HEK293 (cell line): ENCODE results near the gene TIMM10B.

Source experiments
- CTCF ChIA-PET: fragments of 350-600 bp; formaldehyde crosslinking; extraction: SDS; loops from one replicate; lab custom pipeline; 2021; ENCODE audit warnings: antibody characterized with exemption; lab: Yijun Ruan, JAX
- POLR2A ChIA-PET: fragments of 300-600 bp; formaldehyde crosslinking; extraction: SDS; loops from one replicate; lab custom pipeline; 2020; ENCODE audit warnings: antibody characterized with exemption, inconsistent platforms; lab: Yijun Ruan, JAX
- H3K27ac ChIP-seq: fragments of 200-500 bp; sonication (Bioruptor generic); 2 replicates; pipeline ENCODE4 v1.5.1; 2014; ENCODE audit warnings: low read depth, low read length, control low read depth, inconsistent platforms; ENCODE audit errors: extremely low read depth
- H3K36me3 ChIP-seq, 2 experiments: fragments of 200-500 bp in 1 of 2; sonication (Bioruptor generic) in 1 of 2; 1 replicate in 1 of 2; 2 replicates in 1 of 2; pipeline ENCODE4 v1.5.1; 2014 to 2017; ENCODE audit warnings: inconsistent platforms in 2 of 2, low read length in 2 of 2; ENCODE audit not compliant: control insufficient read depth in 2 of 2, insufficient read depth in 1 of 2
- H3K4me1 ChIP-seq: fragments of 200-500 bp; sonication (Bioruptor generic); 2 replicates; pipeline ENCODE4 v1.5.1; 2014; ENCODE audit warnings: mild to moderate bottlenecking, low read length, inconsistent platforms; ENCODE audit not compliant: control insufficient read depth, insufficient read depth
- H3K4me3 ChIP-seq: 2 replicates; pipeline ENCODE4 v1.5.1; 2011; ENCODE audit warnings: low read depth, mild to moderate bottlenecking, control low read depth, low read length, moderate library complexity
- H3K9me3 ChIP-seq: fragments of 200-500 bp; sonication (Bioruptor generic); 2 replicates; pipeline ENCODE4 v1.5.1; 2014; ENCODE audit warnings: low read depth, low read length, inconsistent platforms; ENCODE audit not compliant: control insufficient read depth, insufficient read depth
- EGR2 ChIP-seq: fragments of 450-650 bp; formaldehyde crosslinking; IDR thresholded peaks from 2 replicates; pipeline ENCODE4 v1.5.1; 2016; ENCODE audit warnings: low read depth, missing biosample characterization, missing genetic modification characterization
- GLI4 ChIP-seq: fragments of 450-650 bp; formaldehyde crosslinking; IDR thresholded peaks from 2 replicates; pipeline ENCODE4 v1.5.1; 2016; ENCODE audit warnings: missing biosample characterization, missing genetic modification characterization
- HOXC10 ChIP-seq: sonication (generic); formaldehyde crosslinking; IDR thresholded peaks from 2 replicates; pipeline ENCODE4 v1.8.1; 2023; ENCODE audit warnings: mild to moderate bottlenecking, missing genetic modification reagents
- RBAK ChIP-seq: fragments of 450-650 bp; formaldehyde crosslinking; IDR thresholded peaks from 2 replicates; pipeline ENCODE4 v1.5.1; 2016; ENCODE audit warnings: missing biosample characterization, missing genetic modification characterization
- SALL2 ChIP-seq: fragments of 450-650 bp; formaldehyde crosslinking; IDR thresholded peaks from 2 replicates; pipeline ENCODE4 v1.5.0; 2017; ENCODE audit warnings: missing biosample characterization, mild to moderate bottlenecking, missing genetic modification characterization, borderline replicate concordance
- TRIM28 ChIP-seq: IDR thresholded peaks from 2 replicates; pipeline ENCODE4 v1.6.1; 2011; ENCODE audit warnings: low read length, control low read depth, borderline replicate concordance
- ZFP3 ChIP-seq: fragments of 450-650 bp; formaldehyde crosslinking; IDR thresholded peaks from 2 replicates; pipeline ENCODE4 v1.5.1; 2016; ENCODE audit warnings: low read depth, missing biosample characterization, missing genetic modification characterization
- ZNF292 ChIP-seq: fragments of 450-650 bp; formaldehyde crosslinking; IDR thresholded peaks from 2 replicates; pipeline ENCODE4 v1.5.1; 2016; ENCODE audit warnings: low read depth, missing biosample characterization, missing genetic modification characterization, borderline replicate concordance
- ZNF391 ChIP-seq: fragments of 450-650 bp; formaldehyde crosslinking; IDR thresholded peaks from 2 replicates; pipeline ENCODE4 v1.5.1; 2016; ENCODE audit warnings: low read depth, missing biosample characterization, missing genetic modification characterization, borderline replicate concordance
- ZNF529 ChIP-seq: fragments of 450-650 bp; formaldehyde crosslinking; IDR thresholded peaks from 2 replicates; pipeline ENCODE4 v1.5.1; 2017; ENCODE audit warnings: missing genetic modification characterization, missing biosample characterization; ENCODE audit not compliant: insufficient replicate concordance
- ZNF548 ChIP-seq: fragments of 450-650 bp; formaldehyde crosslinking; IDR thresholded peaks from 2 replicates; pipeline ENCODE4 v1.5.1; 2016; ENCODE audit warnings: missing biosample characterization, missing genetic modification characterization
- ZNF555 ChIP-seq: fragments of 450-650 bp; formaldehyde crosslinking; conservative IDR thresholded peaks from 2 replicates; pipeline ENCODE4 v1.5.1; 2017; ENCODE audit warnings: missing biosample characterization, mild to moderate bottlenecking, missing genetic modification characterization, inconsistent platforms
- ZNF558 ChIP-seq: fragments of 450-650 bp; formaldehyde crosslinking; IDR thresholded peaks from 2 replicates; pipeline ENCODE4 v1.5.1; 2016; ENCODE audit warnings: missing biosample characterization, missing genetic modification characterization
- ZNF626 ChIP-seq: fragments of 450-650 bp; sonication (Bioruptor Pico); formaldehyde crosslinking; IDR thresholded peaks from 2 replicates; pipeline ENCODE4 v1.5.1; 2018; ENCODE audit warnings: missing biosample characterization, missing genetic modification characterization, inconsistent platforms
- ZNF843 ChIP-seq: fragments of 450-650 bp; formaldehyde crosslinking; IDR thresholded peaks from 2 replicates; pipeline ENCODE4 v1.5.1; 2016; ENCODE audit warnings: missing biosample characterization, missing genetic modification characterization
- ZXDB ChIP-seq: fragments of 450-650 bp; formaldehyde crosslinking; IDR thresholded peaks from 2 replicates; pipeline ENCODE4 v1.5.1; 2016; ENCODE audit warnings: missing biosample characterization, missing genetic modification characterization
- TF ChIP-seq, protein P1 (sequence below): fragments of 450-650 bp; formaldehyde crosslinking; IDR thresholded peaks from 2 replicates; pipeline ENCODE4 v1.5.1; 2016; ENCODE audit warnings: missing biosample characterization, missing genetic modification characterization
- TF ChIP-seq, protein P2 (sequence below): fragments of 450-650 bp; formaldehyde crosslinking; IDR thresholded peaks from 2 replicates; pipeline ENCODE4 v1.5.1; 2016; ENCODE audit warnings: missing biosample characterization, missing genetic modification characterization
- TF ChIP-seq, protein P3 (sequence below): fragments of 450-650 bp; formaldehyde crosslinking; IDR thresholded peaks from 2 replicates; pipeline ENCODE4 v1.5.1; 2016; ENCODE audit warnings: missing biosample characterization, missing genetic modification characterization
- TF ChIP-seq, protein P4 (sequence below): fragments of 450-650 bp; formaldehyde crosslinking; IDR thresholded peaks from 2 replicates; pipeline ENCODE4 v1.5.1; 2016; ENCODE audit warnings: missing biosample characterization, missing genetic modification characterization

TIMM10B gene

DNA sequence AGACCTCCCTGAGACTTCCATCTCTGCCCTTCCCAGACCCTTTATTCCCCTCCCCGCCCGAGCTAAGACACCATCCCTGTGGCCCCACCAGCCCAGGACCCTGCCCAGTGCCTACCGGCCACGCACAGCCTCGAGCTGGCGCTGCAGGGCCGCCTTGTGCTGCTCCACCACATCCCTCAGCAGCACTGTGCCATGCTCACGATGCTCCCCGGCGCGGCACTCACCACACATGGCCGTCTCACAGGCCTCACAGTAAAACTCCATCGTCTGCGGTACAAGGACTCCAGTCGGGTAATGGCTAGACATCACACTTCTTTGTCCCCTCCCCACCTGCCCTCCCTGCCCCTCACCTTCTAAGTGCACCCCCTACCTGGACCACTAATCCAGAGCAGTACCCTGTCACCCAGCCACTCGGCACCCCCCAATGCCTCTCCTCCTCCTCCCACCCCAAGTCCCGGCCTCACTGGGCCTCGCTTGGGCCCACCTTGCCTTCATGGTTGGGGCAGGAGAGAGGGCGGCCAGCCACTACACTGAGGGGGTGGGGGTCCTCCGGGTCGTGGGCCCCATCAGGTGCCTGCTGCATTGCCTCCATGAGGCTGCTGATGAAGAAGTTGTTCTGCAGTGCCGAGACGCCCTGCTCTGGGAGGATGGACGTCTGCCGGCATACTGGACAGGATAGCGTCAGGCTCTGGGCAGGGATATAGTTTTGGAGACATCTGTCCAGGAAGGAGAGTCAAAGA is 23.6 kb upstream of the TIMM10B start (continued):
- TF ChIP-seq, protein P1, sequence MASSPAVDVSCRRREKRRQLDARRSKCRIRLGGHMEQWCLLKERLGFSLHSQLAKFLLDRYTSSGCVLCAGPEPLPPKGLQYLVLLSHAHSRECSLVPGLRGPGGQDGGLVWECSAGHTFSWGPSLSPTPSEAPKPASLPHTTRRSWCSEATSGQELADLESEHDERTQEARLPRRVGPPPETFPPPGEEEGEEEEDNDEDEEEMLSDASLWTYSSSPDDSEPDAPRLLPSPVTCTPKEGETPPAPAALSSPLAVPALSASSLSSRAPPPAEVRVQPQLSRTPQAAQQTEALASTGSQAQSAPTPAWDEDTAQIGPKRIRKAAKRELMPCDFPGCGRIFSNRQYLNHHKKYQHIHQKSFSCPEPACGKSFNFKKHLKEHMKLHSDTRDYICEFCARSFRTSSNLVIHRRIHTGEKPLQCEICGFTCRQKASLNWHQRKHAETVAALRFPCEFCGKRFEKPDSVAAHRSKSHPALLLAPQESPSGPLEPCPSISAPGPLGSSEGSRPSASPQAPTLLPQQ = no peak
- TF ChIP-seq ZFP3 (tag by site-specific recombination) (no peak), TRIM28 (no peak), GLI4 (no peak), ZNF529 (tag by site-specific recombination) (no peak), ZNF843 (tag by site-specific recombination) (no peak), HOXC10 (CRISPR knock-in tag) (no peak), RBAK (tag by site-specific recombination) (no peak), ZNF391 (tag by site-specific recombination) (no peak)

DNA sequence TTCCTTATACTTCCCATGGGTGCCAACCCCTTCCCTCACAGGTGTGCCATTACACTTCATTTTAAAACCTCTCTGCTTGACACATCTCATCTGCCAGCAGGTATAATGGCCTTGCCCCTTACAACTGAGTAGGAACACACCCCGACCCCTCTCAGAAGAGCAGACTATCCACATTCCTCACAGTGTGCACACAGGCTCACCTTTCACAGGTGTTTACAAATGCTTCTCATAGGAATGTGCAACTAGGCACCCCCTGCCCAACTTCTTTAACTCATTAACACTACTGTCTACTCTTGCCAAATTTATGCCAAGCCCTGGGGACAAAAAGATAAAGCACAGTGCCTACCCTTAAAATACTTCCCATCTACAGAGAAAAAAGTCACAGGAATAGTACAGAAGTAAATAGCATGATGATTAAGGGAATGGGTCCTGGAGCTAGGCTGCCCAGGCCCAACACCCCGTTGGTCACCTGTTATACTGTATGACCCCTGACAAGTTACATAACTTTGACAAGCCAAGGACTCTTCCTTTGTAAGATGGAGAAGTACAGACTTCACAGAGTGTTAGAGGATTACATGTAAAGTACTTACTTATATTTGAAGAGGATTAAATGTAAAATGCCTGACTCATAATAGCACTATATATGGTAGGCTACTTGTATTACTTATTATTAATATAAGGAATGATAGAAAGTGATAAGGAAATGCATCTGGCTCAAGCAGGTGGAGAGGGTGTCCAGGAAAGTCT is 22.8 kb upstream of the TIMM10B start:
- Histone ChIP-seq H3K4me1 (no peaks in the 10 kb centered on the region), H3K27ac (no peak overlapping the region), H3K36me3 (peaks cover 6 to 79% of the 10 kb centered on the region in 2 experiments; a peak in 1 of 3 replicates), H3K9me3 (no peaks in the 10 kb centered on the region), H3K4me3 (no peak overlapping the region)
- ChIA-PET CTCF (interaction anchor here (1.3 to 1.7 kb wide), 3 partner anchors 15 to 80 kb away, joined by 4 to 8 read pairs (median 4); no protein-coding TSS in a partner anchor), POLR2A (no interaction called here)
- TF ChIP-seq ZNF548 (tag by site-specific recombination) (no peak), EGR2 (tag by site-specific recombination) (no peak), ZNF626 (tag by site-specific recombination) (no peak), SALL2 (tag by site-specific recombination) (no peak), ZNF555 (no peak), ZNF292 (no peak), ZNF558 (tag by site-specific recombination) (no peak), ZXDB (tag by site-specific recombination) (no peak)
- TF ChIP-seq, protein P2, sequence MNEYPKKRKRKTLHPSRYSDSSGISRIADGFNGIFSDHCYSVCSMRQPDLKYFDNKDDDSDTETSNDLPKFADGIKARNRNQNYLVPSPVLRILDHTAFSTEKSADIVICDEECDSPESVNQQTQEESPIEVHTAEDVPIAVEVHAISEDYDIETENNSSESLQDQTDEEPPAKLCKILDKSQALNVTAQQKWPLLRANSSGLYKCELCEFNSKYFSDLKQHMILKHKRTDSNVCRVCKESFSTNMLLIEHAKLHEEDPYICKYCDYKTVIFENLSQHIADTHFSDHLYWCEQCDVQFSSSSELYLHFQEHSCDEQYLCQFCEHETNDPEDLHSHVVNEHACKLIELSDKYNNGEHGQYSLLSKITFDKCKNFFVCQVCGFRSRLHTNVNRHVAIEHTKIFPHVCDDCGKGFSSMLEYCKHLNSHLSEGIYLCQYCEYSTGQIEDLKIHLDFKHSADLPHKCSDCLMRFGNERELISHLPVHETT (tag by site-specific recombination) = no peak
- TF ChIP-seq, protein P3, sequence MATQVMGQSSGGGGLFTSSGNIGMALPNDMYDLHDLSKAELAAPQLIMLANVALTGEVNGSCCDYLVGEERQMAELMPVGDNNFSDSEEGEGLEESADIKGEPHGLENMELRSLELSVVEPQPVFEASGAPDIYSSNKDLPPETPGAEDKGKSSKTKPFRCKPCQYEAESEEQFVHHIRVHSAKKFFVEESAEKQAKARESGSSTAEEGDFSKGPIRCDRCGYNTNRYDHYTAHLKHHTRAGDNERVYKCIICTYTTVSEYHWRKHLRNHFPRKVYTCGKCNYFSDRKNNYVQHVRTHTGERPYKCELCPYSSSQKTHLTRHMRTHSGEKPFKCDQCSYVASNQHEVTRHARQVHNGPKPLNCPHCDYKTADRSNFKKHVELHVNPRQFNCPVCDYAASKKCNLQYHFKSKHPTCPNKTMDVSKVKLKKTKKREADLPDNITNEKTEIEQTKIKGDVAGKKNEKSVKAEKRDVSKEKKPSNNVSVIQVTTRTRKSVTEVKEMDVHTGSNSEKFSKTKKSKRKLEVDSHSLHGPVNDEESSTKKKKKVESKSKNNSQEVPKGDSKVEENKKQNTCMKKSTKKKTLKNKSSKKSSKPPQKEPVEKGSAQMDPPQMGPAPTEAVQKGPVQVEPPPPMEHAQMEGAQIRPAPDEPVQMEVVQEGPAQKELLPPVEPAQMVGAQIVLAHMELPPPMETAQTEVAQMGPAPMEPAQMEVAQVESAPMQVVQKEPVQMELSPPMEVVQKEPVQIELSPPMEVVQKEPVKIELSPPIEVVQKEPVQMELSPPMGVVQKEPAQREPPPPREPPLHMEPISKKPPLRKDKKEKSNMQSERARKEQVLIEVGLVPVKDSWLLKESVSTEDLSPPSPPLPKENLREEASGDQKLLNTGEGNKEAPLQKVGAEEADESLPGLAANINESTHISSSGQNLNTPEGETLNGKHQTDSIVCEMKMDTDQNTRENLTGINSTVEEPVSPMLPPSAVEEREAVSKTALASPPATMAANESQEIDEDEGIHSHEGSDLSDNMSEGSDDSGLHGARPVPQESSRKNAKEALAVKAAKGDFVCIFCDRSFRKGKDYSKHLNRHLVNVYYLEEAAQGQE (tag by site-specific recombination) = no peak
- TF ChIP-seq, protein P4, sequence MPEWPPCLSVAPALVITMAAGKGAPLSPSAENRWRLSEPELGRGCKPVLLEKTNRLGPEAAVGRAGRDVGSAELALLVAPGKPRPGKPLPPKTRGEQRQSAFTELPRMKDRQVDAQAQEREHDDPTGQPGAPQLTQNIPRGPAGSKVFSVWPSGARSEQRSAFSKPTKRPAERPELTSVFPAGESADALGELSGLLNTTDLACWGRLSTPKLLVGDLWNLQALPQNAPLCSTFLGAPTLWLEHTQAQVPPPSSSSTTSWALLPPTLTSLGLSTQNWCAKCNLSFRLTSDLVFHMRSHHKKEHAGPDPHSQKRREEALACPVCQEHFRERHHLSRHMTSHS (tag by site-specific recombination) = no peak
